Caco-2 (cell line): Measurements from ENCODE around the gene CLIP2. TPM values are rescaled to one million over a fixed set of nuclear protein-coding genes. Genes with fewer than 3 reads are reported as not detected.
A peak's percentile ranks its signal among the peaks of the same experiment; 100 is the strongest.

ENCODE experiments used
- Bru-seq: library from RNA; stranded (reverse); fragments of 400-500 nt; gene quantifications from one replicate; lab custom pipeline; 2021; lab: Mats Ljungman, UMichigan
- BruChase-seq, 2 experiments: library from RNA; stranded (reverse); fragments of 400-500 nt; gene quantifications; one replicate each; lab custom pipeline; 2021; lab: Mats Ljungman, UMichigan
- BruUV-seq: library from RNA; stranded (reverse); fragments of 400-500 nt; replicated peaks from 2 replicates; lab custom pipeline; 2021; lab: Mats Ljungman, UMichigan
- CTCF ChIA-PET: fragments of 300-600 bp; sonication (Branson Sonifier 250); formaldehyde crosslinking; loops from one replicate; lab custom pipeline; 2022; ENCODE audit warnings: antibody characterized with exemption; lab: Charles Lee
- POLR2A ChIA-PET: fragments of 300-600 bp; sonication (Branson Sonifier 250); formaldehyde crosslinking; loops from one replicate; lab custom pipeline; 2022; ENCODE audit warnings: antibody characterized with exemption; lab: Charles Lee
- DNase-seq, 2 experiments: peaks; one replicate each; pipeline versions ENCODE4 v3.0.0 to v3.0.0-alpha.2; 2020 to 2022
- H3K27me3 ChIP-seq: replicated peaks from 2 replicates; pipeline ENCODE4 v1.6.0; 2011; ENCODE audit warnings: low read length; ENCODE audit not compliant: control insufficient read depth, insufficient read depth
- H3K36me3 ChIP-seq: 2 replicates; pipeline ENCODE4 v1.5.1; 2011; ENCODE audit warnings: low read length; ENCODE audit not compliant: control insufficient read depth, insufficient read depth
- H3K4me1 ChIP-seq: fragments of 250-450 bp; sonication (Bioruptor Pico); 2 replicates; pipeline ENCODE4 v1.5.1; 2020; ENCODE audit warnings: mild to moderate bottlenecking
- H3K4me3 ChIP-seq: 2 replicates; pipeline ENCODE4 v1.5.1; 2011; ENCODE audit warnings: low read depth, mild to moderate bottlenecking, control low read depth, low read length
- H3K9me3 ChIP-seq: fragments of 250-450 bp; sonication (Bioruptor Pico); 2 replicates; pipeline ENCODE4 v1.5.1; 2020; ENCODE audit warnings: mild to moderate bottlenecking, moderate library complexity
- H3K27ac Mint-ChIP-seq: one replicate; pipeline ENCODE4 v1.8.0; 2022; ENCODE audit warnings: mixed read lengths; ENCODE audit not compliant: unreplicated experiment
- H3K27me3 Mint-ChIP-seq: one replicate; pipeline ENCODE4 v1.8.0; 2022; ENCODE audit warnings: mixed read lengths; ENCODE audit not compliant: insufficient read depth, unreplicated experiment
- H3K36me3 Mint-ChIP-seq: one replicate; pipeline ENCODE4 v1.8.0; 2022; ENCODE audit warnings: mild to moderate bottlenecking, mixed read lengths; ENCODE audit not compliant: insufficient read depth, unreplicated experiment
- H3K4me1 Mint-ChIP-seq: one replicate; pipeline ENCODE4 v1.8.0; 2022; ENCODE audit warnings: low read depth, mixed read lengths; ENCODE audit not compliant: unreplicated experiment
- H3K4me3 Mint-ChIP-seq: one replicate; pipeline ENCODE4 v1.8.0; 2022; ENCODE audit warnings: mild to moderate bottlenecking, moderate library complexity, mixed read lengths; ENCODE audit not compliant: unreplicated experiment
- H3K9me3 Mint-ChIP-seq: one replicate; pipeline ENCODE4 v1.8.0; 2022; ENCODE audit warnings: mixed read lengths; ENCODE audit not compliant: unreplicated experiment
- intact Hi-C: fragments of 100-400 bp; cut with micrococcal nuclease; formaldehyde crosslinking; loops from one replicate; pipeline ENCODE4 v1.10.0; 2022; ENCODE audit not compliant: unreplicated experiment
- long read RNA-seq: library from polyadenylated mRNA; stranded (forward); transcript quantifications from one replicate; pipeline ENCODE4 v2.0.0, GENCODE V29; 2022
- total RNA-seq: library from RNA; stranded (reverse); gene quantifications from 2 replicates; pipeline ENCODE4 v1.2.3, GENCODE V29; 2022
- TF ChIP-seq, protein P1 (sequence below), 2 experiments: fragments of 200-600 bp in 1 of 2; IDR thresholded peaks; 1 replicate in 1 of 2; 2 replicates in 1 of 2; pipeline versions ENCODE4 v1.5.1 to v1.8.0; 2011 to 2022; ENCODE audit warnings: antibody characterized with exemption in 1 of 2, control low read depth in 1 of 2, inconsistent platforms in 1 of 2, low read depth in 1 of 2, low read length in 1 of 2, mild to moderate bottlenecking in 1 of 2, moderate library complexity in 1 of 2; ENCODE audit not compliant: insufficient read depth in 1 of 2, severe bottlenecking in 1 of 2, unreplicated experiment in 1 of 2

Gene CLIP2
- total RNA-seq = 19.5 and 23.5 TPM in 2 replicates
- percentile 53 among the genes with signal in this experiment for Bru-seq, nascent RNA
- BruChase-seq, experiment 1, labeled RNA remaining after a 2-hour chase = percentile 56 among the genes with signal in this experiment
- BruChase-seq, experiment 2, labeled RNA remaining after a 6-hour chase = percentile 61 among the genes with signal in this experiment
- long read RNA-seq, full-length matches to known transcripts = 2 of 9 reads
- long read RNA-seq, partial matches to known transcripts = 1 of 9 reads
- long read RNA-seq, other reads (novel, unspliced or antisense) = 6 of 9 reads

DNA sequence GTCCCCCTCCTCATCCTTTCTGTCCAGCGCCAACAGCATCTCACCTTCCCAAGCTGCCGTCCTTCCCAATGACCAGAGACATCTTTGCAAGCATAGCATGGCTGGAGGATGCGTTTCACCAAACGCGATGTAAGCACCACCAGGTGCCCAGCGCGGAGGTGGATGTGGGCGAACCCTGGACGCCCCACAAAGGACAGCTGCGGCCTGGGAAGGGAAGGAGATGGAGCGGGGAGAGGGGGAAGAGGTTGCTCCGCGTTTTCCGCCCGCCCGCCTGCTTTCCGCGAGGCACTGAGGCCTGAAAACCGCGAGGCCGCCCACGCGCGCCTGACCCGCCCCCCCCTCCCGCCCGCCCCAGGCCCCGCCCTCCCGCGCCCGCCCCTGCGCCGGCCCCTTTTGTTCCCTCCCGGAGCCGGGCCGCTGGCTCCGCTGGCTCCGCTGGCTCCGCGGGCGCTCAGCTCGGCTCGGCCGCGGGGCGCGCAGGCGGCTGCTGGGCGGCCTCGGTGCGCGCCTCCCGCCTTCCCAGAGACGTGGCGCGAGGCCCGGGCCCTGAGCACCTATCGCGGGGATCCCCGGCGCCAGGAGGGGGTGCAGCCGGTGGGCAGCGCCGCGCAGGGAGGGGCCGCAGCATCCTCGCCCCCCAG, at the start of gene CLIP2:
CLIP2 (plus strand) TSS at position 390 of the 641 bp plus-strand sequence. CDS start 28,140 bp downstream, outside the sequence.
- H3K9me3 Mint-ChIP-seq = no peaks in the 10 kb centered on the region
- H3K4me3 Mint-ChIP-seq = peak within 1 kb of the TSS; percentile 71
- no peaks in the 10 kb centered on the region for H3K36me3 ChIP-seq
- peaks cover 56% of the 10 kb centered on the region for H3K4me1 ChIP-seq
- peaks cover 23% of the 10 kb centered on the region for H3K4me1 Mint-ChIP-seq
- BruUV-seq = no TSS peak
- H3K36me3 Mint-ChIP-seq = peaks cover 19% of the 10 kb centered on the region
- H3K27ac Mint-ChIP-seq = peak within 1 kb of the TSS; percentile 38
- no peaks in the 10 kb centered on the region for H3K27me3 ChIP-seq
- CTCF ChIA-PET = interaction anchor here (1.8 kb wide), 1 partner anchor 83 kb away, joined by 4 read pairs; no protein-coding TSS in a partner anchor
- no peaks in the 10 kb centered on the region for H3K27me3 Mint-ChIP-seq
- H3K9me3 ChIP-seq = no peaks in the 10 kb centered on the region
- peak; percentile 80 to 84 for DNase-seq
- intact Hi-C loops = loop anchor here (1.0 kb wide), 2 partner anchors 10 to 19 kb away; no protein-coding TSS in a partner anchor
- TF ChIP-seq, protein P1, sequence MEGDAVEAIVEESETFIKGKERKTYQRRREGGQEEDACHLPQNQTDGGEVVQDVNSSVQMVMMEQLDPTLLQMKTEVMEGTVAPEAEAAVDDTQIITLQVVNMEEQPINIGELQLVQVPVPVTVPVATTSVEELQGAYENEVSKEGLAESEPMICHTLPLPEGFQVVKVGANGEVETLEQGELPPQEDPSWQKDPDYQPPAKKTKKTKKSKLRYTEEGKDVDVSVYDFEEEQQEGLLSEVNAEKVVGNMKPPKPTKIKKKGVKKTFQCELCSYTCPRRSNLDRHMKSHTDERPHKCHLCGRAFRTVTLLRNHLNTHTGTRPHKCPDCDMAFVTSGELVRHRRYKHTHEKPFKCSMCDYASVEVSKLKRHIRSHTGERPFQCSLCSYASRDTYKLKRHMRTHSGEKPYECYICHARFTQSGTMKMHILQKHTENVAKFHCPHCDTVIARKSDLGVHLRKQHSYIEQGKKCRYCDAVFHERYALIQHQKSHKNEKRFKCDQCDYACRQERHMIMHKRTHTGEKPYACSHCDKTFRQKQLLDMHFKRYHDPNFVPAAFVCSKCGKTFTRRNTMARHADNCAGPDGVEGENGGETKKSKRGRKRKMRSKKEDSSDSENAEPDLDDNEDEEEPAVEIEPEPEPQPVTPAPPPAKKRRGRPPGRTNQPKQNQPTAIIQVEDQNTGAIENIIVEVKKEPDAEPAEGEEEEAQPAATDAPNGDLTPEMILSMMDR (IDR thresholded peaks at IDR 0.05; ENCODE audit: insufficient read depth in 1 of 2, low read depth in 1 of 2, low read length in 1 of 2, severe bottlenecking in 1 of 2, unreplicated experiment in 1 of 2) = no peak
- H3K4me3 ChIP-seq = peak within 1 kb of the TSS; percentile 76
- POLR2A ChIA-PET = interaction anchor here (0.6 kb wide), 1 partner anchor 519 kb away, joined by 3 read pairs; the partner anchor contains the start of gene CLDN3

DNA sequence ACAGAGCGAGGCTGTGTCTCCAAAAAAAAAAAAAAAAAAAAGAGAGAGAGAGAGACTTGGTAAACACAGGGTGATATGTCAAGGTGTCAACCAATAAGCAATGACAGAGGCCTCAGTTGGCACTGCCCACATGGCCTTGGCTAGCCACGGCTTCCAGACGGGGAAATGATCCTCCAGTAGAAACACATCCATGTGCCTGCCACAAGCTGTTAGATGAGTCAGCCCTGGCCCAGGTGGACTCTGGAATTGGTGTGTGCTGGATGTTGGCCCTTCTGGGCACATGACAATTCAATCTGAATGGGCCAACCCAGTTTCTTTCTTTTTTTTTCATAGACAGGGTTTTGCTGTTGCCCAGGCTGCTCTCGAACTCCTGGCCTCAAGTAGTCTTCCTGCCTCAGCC, 48.7 kb upstream of the CLIP2 start:
- H3K36me3 Mint-ChIP-seq = peaks cover 81% of the 10 kb centered on the region
- Histone ChIP-seq H3K4me1 (no peaks in the 10 kb centered on the region), H3K27me3 (no peaks in the 10 kb centered on the region), H3K36me3 (peaks cover 2% of the 10 kb centered on the region), H3K4me3 (no peak overlapping the region), H3K9me3 (no peaks in the 10 kb centered on the region)
- CTCF ChIA-PET = no interaction called here
- no peaks in the 10 kb centered on the region for H3K4me1 Mint-ChIP-seq
- no TSS peak for BruUV-seq
- H3K4me3 Mint-ChIP-seq = no peak overlapping the region
- intact Hi-C loops = no loop called here
- no peak overlapping the region for H3K27ac Mint-ChIP-seq
- no peak for DNase-seq
- TF ChIP-seq, protein P1 (IDR thresholded peaks at IDR 0.05; ENCODE audit: insufficient read depth in 1 of 2, low read depth in 1 of 2, low read length in 1 of 2, severe bottlenecking in 1 of 2, unreplicated experiment in 1 of 2) = no peak
- no peaks in the 10 kb centered on the region for H3K27me3 Mint-ChIP-seq
- POLR2A ChIA-PET = no interaction called here
- H3K9me3 Mint-ChIP-seq = no peaks in the 10 kb centered on the region

DNA sequence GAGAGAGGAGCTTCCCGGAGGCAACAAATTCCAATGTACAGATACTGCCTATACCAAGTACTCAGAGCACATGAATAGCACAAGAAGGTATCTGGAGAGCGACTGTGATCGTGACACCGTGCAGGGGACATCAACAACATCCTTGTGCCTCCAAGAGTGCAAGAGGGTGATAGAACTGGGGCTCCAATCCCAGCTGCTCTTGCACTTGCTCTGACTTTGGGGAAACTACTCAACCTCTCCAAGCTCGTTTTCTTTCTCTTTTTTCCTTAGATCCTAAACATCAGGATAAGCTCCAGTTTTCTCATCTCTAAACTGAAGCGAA, 47.1 kb upstream of the CLIP2 start:
- ChIA-PET POLR2A (interaction anchor here (0.6 kb wide), 1 partner anchor 379 kb away, joined by 5 read pairs; no protein-coding TSS in a partner anchor), CTCF (no interaction called here)
- no TSS peak for BruUV-seq
- Histone ChIP-seq H3K27me3 (no peaks in the 10 kb centered on the region), H3K36me3 (no peaks in the 10 kb centered on the region; the same call in none of the 2 replicates), H3K4me3 (no peak overlapping the region), H3K9me3 (no peaks in the 10 kb centered on the region), H3K4me1 (no peaks in the 10 kb centered on the region; the same call in 1 of the 2 replicates)
- Mint-ChIP-seq H3K27me3 (no peaks in the 10 kb centered on the region), H3K4me3 (no peak overlapping the region), H3K4me1 (no peaks in the 10 kb centered on the region), H3K36me3 (peaks cover 85% of the 10 kb centered on the region), H3K9me3 (no peaks in the 10 kb centered on the region), H3K27ac (no peak overlapping the region)
- no peak for DNase-seq
- TF ChIP-seq, protein P1 (IDR thresholded peaks at IDR 0.05; ENCODE audit: insufficient read depth in 1 of 2, low read depth in 1 of 2, low read length in 1 of 2, severe bottlenecking in 1 of 2, unreplicated experiment in 1 of 2) = no peak
- intact Hi-C loops = no loop called here
